Measurements from ENCODE around the gene GMPPB.
"Not testable (repeated sequence)": the region's sequence is repeated elsewhere in the genome, so short reads cannot be mapped to it uniquely, and the experiment has no call there.

GMPPB gene
- 21.1 to 67.9 (median 39.4) reads per million in 17 experiments for total RNA-seq

GRCh38 chr3:49723628-49724551 lies at the start of gene GMPPB:
Gene GMPPB (minus strand): TSS chr3:49723951. CDS start chr3:49723726, 225 bp downstream.
- DNase-seq: peak; percentile 99 to 100 (median 99)

- DNase-seq: no peak
Measured at GRCh38 chr3:49772703-49773102, 49.0 kb upstream of the GMPPB start.

- no peak for DNase-seq
Measured at GRCh38 chr3:49771340-49771938, 47.7 kb upstream of the GMPPB start.

- no peak for DNase-seq
Measured at GRCh38 chr3:49769926-49770325, 46.2 kb upstream of the GMPPB start.

- DNase-seq: no peak
Measured at GRCh38 chr3:49769286-49769915, 45.6 kb upstream of the GMPPB start.

- DNase-seq: no peak
Measured at GRCh38 chr3:49763981-49764380, 40.2 kb upstream of the GMPPB start.

- DNase-seq: no peak
Measured at GRCh38 chr3:49761661-49762060, 37.9 kb upstream of the GMPPB start.

GRCh38 chr3:49759226-49759625 lies 35.5 kb upstream of the GMPPB start:
- DNase-seq: no peak

- no peak for DNase-seq
Measured at GRCh38 chr3:49757197-49757596, 33.4 kb upstream of the GMPPB start.

- DNase-seq: no peak
Measured at GRCh38 chr3:49756036-49756435, 32.3 kb upstream of the GMPPB start.

GRCh38 chr3:49754536-49754935 lies 30.8 kb upstream of the GMPPB start:
- DNase-seq: no peak

- no peak for DNase-seq
Measured at GRCh38 chr3:49751501-49751900, 27.8 kb upstream of the GMPPB start.

- no peak for DNase-seq
Measured at GRCh38 chr3:49750056-49750455, 26.3 kb upstream of the GMPPB start.

- not testable (repeated sequence) for DNase-seq
Measured at GRCh38 chr3:49748874-49749273, 25.1 kb upstream of the GMPPB start.

GRCh38 chr3:49747792-49748480 lies 24.2 kb upstream of the GMPPB start:
- DNase-seq: no peak

GRCh38 chr3:49745986-49746385 lies 22.2 kb upstream of the GMPPB start:
- no peak for DNase-seq

GRCh38 chr3:49740427-49740826 lies 16.7 kb upstream of the GMPPB start:
- no peak for DNase-seq

- DNase-seq: no peak
Measured at GRCh38 chr3:49738067-49738713, 14.4 kb upstream of the GMPPB start.

GRCh38 chr3:49734752-49735151 lies 11.0 kb upstream of the GMPPB start:
- no peak for DNase-seq

GRCh38 chr3:49733551-49733950 lies 9.8 kb upstream of the GMPPB start:
- no peak for DNase-seq

- DNase-seq: no peak
Measured at GRCh38 chr3:49732597-49732996, 8.8 kb upstream of the GMPPB start.

- no peak for DNase-seq
Measured at GRCh38 chr3:49729966-49730609, 6.3 kb upstream of the GMPPB start.
